ENCODE data around the gene PBX3. TPM values are rescaled to one million over a fixed set of nuclear protein-coding genes. Genes with fewer than 3 reads are reported as not detected.
A peak's percentile ranks its signal among the peaks of the same experiment; 100 is the strongest.

Gene PBX3
- total and polyA plus RNA-seq, 2 donors (not counting 1 experiment from before 2014, with no cell fraction given): 35.8 to 51.8 TPM

DNA sequence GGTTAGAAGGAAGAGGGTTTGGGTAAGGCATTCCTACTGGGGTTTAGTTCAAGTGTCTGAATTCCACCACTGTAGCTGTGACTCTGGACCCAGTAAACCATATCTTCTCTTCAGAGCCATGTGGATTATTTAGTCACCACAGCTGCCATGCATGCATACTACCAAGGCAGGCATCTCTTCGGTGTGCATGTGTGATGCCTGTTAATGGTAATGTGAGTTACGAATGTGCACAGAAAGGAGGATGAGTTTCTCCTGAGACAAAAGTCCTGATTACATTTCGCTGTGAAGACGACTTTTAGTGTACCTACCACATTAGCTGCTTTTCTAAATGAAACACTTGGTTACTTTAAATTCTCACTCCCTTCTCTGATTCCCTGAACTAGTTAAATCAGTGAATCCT is 9.3 kb downstream of the PBX3 start:
- Histone ChIP-seq H3K9ac (ENCODE audit: insufficient read depth, low read length) (no peak overlapping the region), H3K9me3 (ENCODE audit: control insufficient read depth, insufficient read depth, low read depth, low read length) (no peaks in the 10 kb centered on the region), H3K79me2 (ENCODE audit: control insufficient read depth, insufficient read depth, low read length) (peaks cover 88% of the 10 kb centered on the region), H3K27ac (ENCODE audit: insufficient read depth, low read length) (no peak overlapping the region), H4K20me1 (ENCODE audit: control insufficient read depth, extremely low read depth, insufficient read depth, low read length) (no peaks in the 10 kb centered on the region), H3K4me1 (ENCODE audit: control insufficient read depth, extremely low read depth, insufficient read depth, low read length) (peaks cover 13% of the 10 kb centered on the region), H2AFZ (ENCODE audit: low read length) (no peak overlapping the region), H3K27me3 (ENCODE audit: control insufficient read depth, insufficient read depth, low read length) (no peaks in the 10 kb centered on the region), H3K4me2 (ENCODE audit: extremely low read depth, insufficient read depth, low read length) (no peak overlapping the region), H3K36me3 (ENCODE audit: control insufficient read depth, insufficient read depth, low read length) (peaks cover 1% of the 10 kb centered on the region), H3K4me3 (replicated peaks in 1 of 4; ENCODE audit: control extremely low read depth in 1 of 4, insufficient read depth in 1 of 4, low read depth in 3 of 4, low read length in 4 of 4) (no peak overlapping the region)
- TF ChIP-seq, protein P1, sequence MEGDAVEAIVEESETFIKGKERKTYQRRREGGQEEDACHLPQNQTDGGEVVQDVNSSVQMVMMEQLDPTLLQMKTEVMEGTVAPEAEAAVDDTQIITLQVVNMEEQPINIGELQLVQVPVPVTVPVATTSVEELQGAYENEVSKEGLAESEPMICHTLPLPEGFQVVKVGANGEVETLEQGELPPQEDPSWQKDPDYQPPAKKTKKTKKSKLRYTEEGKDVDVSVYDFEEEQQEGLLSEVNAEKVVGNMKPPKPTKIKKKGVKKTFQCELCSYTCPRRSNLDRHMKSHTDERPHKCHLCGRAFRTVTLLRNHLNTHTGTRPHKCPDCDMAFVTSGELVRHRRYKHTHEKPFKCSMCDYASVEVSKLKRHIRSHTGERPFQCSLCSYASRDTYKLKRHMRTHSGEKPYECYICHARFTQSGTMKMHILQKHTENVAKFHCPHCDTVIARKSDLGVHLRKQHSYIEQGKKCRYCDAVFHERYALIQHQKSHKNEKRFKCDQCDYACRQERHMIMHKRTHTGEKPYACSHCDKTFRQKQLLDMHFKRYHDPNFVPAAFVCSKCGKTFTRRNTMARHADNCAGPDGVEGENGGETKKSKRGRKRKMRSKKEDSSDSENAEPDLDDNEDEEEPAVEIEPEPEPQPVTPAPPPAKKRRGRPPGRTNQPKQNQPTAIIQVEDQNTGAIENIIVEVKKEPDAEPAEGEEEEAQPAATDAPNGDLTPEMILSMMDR (conservative IDR thresholded peaks at IDR 0.05 in 1 of 2, IDR thresholded peaks at IDR 0.05 in 1 of 2; ENCODE audit: low read depth in 1 of 2, low read length in 2 of 2): no peak
- TF ChIP-seq EZH2 (IDR thresholded peaks at IDR 0.05; ENCODE audit: low read length, missing control alignments): no peak
- no peak for DNase-seq (ENCODE audit: low read depth in 2 of 2)

DNA sequence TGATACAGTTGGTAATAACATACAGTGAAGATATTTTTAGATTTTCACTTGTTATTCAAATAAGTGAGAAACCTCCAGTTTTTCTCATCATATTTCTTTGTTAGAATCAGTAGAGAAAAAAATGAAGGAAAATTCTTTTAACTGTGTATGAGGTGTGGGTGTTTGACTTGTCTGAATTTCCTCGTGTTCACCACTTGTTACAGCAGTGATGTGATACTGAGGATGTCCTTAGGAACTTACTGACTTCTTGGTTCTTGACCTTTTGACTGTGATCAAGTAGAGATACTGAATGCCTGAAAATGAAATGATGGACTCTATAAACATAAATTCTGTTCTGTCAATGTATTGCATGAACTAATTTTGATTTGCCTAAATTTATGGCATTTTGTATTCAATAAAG is 10.7 kb downstream of the PBX3 start:
- Histone ChIP-seq H2AFZ (ENCODE audit: low read length) (no peak overlapping the region), H3K9me3 (ENCODE audit: control insufficient read depth, insufficient read depth, low read depth, low read length) (no peaks in the 10 kb centered on the region), H3K36me3 (ENCODE audit: control insufficient read depth, insufficient read depth, low read length) (peaks cover 1% of the 10 kb centered on the region), H3K4me1 (ENCODE audit: control insufficient read depth, extremely low read depth, insufficient read depth, low read length) (peaks cover 6% of the 10 kb centered on the region), H3K27ac (ENCODE audit: insufficient read depth, low read length) (no peak overlapping the region), H3K79me2 (ENCODE audit: control insufficient read depth, insufficient read depth, low read length) (peaks cover 88% of the 10 kb centered on the region), H3K9ac (ENCODE audit: insufficient read depth, low read length) (no peak overlapping the region), H4K20me1 (ENCODE audit: control insufficient read depth, extremely low read depth, insufficient read depth, low read length) (no peaks in the 10 kb centered on the region), H3K4me2 (ENCODE audit: extremely low read depth, insufficient read depth, low read length) (no peak overlapping the region), H3K4me3 (replicated peaks in 1 of 4; ENCODE audit: control extremely low read depth in 1 of 4, insufficient read depth in 1 of 4, low read depth in 3 of 4, low read length in 4 of 4) (no peak overlapping the region), H3K27me3 (ENCODE audit: control insufficient read depth, insufficient read depth, low read length) (no peaks in the 10 kb centered on the region)
- TF ChIP-seq, protein P1 (conservative IDR thresholded peaks at IDR 0.05 in 1 of 2, IDR thresholded peaks at IDR 0.05 in 1 of 2; ENCODE audit: low read depth in 1 of 2, low read length in 2 of 2): no peak
- TF ChIP-seq EZH2 (IDR thresholded peaks at IDR 0.05; ENCODE audit: low read length, missing control alignments): no peak
- DNase-seq (ENCODE audit: low read depth in 2 of 2): no peak

DNA sequence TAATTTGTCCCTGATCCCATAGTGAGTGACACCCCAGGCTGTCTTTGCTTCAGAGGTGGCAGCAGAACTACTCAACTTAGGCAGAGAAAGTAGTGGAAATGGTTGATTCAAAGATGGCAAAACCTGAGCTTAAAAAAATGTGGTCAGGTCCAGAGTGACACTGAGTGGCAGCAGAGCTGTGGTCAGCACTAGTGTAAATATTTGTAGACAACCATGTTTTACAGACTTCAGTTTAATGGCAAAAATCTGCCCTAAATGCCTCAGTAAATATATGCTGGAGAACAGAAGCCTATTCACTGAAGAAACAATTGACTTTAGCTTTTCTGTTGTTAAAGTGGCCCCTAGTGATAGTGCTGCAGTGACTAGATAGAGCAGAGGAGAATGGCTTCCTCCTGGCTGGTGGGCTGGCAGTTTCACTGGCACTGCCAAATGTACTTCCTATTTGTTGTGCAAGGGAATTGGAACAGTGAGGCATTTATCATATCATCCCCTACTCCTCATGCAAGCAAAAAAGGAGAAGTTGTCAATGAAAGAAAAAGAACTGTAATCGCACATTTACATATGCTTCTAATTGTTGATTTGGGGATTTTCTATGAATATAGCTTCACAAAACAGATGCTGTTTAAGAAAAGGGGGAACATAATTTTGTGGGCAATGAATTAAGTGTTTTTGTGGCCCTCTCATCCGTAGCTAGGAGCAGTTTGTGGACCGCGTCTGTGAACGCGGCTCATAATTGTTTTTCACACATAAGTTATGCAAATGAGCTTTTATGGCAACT is 12.0 kb downstream of the PBX3 start:
- peak overlapping the region in 3 of 4 experiments; percentile 33 to 52 (median 45) for H3K4me3 ChIP-seq (replicated peaks in 1 of 4; ENCODE audit: control extremely low read depth in 1 of 4, insufficient read depth in 1 of 4, low read depth in 3 of 4, low read length in 4 of 4)
- peak in 1 of 2 donors; percentile 25 for DNase-seq (ENCODE audit: low read depth in 2 of 2)

More for the DNA sequence above, 12.0 kb downstream of the PBX3 start:
- TF ChIP-seq, protein P1 (conservative IDR thresholded peaks at IDR 0.05 in 1 of 2, IDR thresholded peaks at IDR 0.05 in 1 of 2; ENCODE audit: low read depth in 1 of 2, low read length in 2 of 2): no peak
- TF ChIP-seq EZH2 (IDR thresholded peaks at IDR 0.05; ENCODE audit: low read length, missing control alignments): no peak
- H3K4me1 ChIP-seq (ENCODE audit: control insufficient read depth, extremely low read depth, insufficient read depth, low read length): peaks cover 10% of the 10 kb centered on the region
- H3K27ac ChIP-seq (ENCODE audit: insufficient read depth, low read length): no peak overlapping the region
- peaks cover 1% of the 10 kb centered on the region for H3K36me3 ChIP-seq (ENCODE audit: control insufficient read depth, insufficient read depth, low read length)
- no peak overlapping the region for H2AFZ ChIP-seq (ENCODE audit: low read length)
- H3K4me2 ChIP-seq (ENCODE audit: extremely low read depth, insufficient read depth, low read length): peak overlapping the region; percentile 93
- H3K9me3 ChIP-seq (ENCODE audit: control insufficient read depth, insufficient read depth, low read depth, low read length): no peaks in the 10 kb centered on the region
- H3K9ac ChIP-seq (ENCODE audit: insufficient read depth, low read length): no peak overlapping the region
- H3K79me2 ChIP-seq (ENCODE audit: control insufficient read depth, insufficient read depth, low read length): peaks cover 87% of the 10 kb centered on the region
- H4K20me1 ChIP-seq (ENCODE audit: control insufficient read depth, extremely low read depth, insufficient read depth, low read length): no peaks in the 10 kb centered on the region
- H3K27me3 ChIP-seq (ENCODE audit: control insufficient read depth, insufficient read depth, low read length): no peaks in the 10 kb centered on the region
